HG03039 (cell line): Measurements from ENCODE around the gene ARHGEF4.

Experiments used
- ATAC-seq: cut with Tn5 transposase; IDR thresholded peaks from one replicate; pipeline ENCODE4 v1.9.1; 2021; ENCODE audit warnings: mild to moderate bottlenecking, moderate library complexity; ENCODE audit not compliant: unreplicated experiment

ARHGEF4 gene

GRCh38 chr2:131035112-131035825 lies 198.6 kb downstream of the ARHGEF4 start:
- ATAC-seq = no peak

GRCh38 chr2:131035826-131036231 lies 199.1 kb downstream of the ARHGEF4 start:
- ATAC-seq = no peak

- no peak for ATAC-seq
Observed at GRCh38 chr2:131036269-131036668, 199.6 kb downstream of the ARHGEF4 start.

- no peak for ATAC-seq
Observed at GRCh38 chr2:131036696-131037397, 200.1 kb downstream of the ARHGEF4 start.

- no peak for ATAC-seq
Observed at GRCh38 chr2:131037398-131038257, 200.9 kb downstream of the ARHGEF4 start.

GRCh38 chr2:131038258-131039100 lies 201.8 kb downstream of the ARHGEF4 start:
- ATAC-seq = no peak

GRCh38 chr2:131039101-131039440 lies 202.4 kb downstream of the ARHGEF4 start:
- ATAC-seq = no peak

GRCh38 chr2:131039535-131039907 lies 202.8 kb downstream of the ARHGEF4 start:
- no peak for ATAC-seq

- ATAC-seq = no peak
Observed at GRCh38 chr2:131039908-131040660, 203.4 kb downstream of the ARHGEF4 start.

GRCh38 chr2:131040661-131041401 lies 204.1 kb downstream of the ARHGEF4 start:
- no peak for ATAC-seq

GRCh38 chr2:131041402-131042147 lies 204.9 kb downstream of the ARHGEF4 start:
- no peak for ATAC-seq

GRCh38 chr2:131042148-131042775 lies 205.5 kb downstream of the ARHGEF4 start:
- ATAC-seq = no peak

GRCh38 chr2:131043199-131044074 lies 206.7 kb downstream of the ARHGEF4 start:
- ATAC-seq = no peak

GRCh38 chr2:131044075-131044756 lies 207.5 kb downstream of the ARHGEF4 start:
- ATAC-seq = no peak

- ATAC-seq = no peak
Observed at GRCh38 chr2:131044757-131045150, 208.0 kb downstream of the ARHGEF4 start.

- ATAC-seq = no peak
Observed at GRCh38 chr2:131045286-131046027, 208.7 kb downstream of the ARHGEF4 start.
